GM19099 (cell line): ENCODE measurements around the gene ACSL3.

Experiments used
- POLR2A ChIP-seq: IDR thresholded peaks from 3 replicates; pipeline ENCODE4 v1.6.1; 2011; ENCODE audit warnings: low read depth; ENCODE audit not compliant: insufficient read length; ENCODE audit errors: extremely low read depth

ACSL3 gene

DNA sequence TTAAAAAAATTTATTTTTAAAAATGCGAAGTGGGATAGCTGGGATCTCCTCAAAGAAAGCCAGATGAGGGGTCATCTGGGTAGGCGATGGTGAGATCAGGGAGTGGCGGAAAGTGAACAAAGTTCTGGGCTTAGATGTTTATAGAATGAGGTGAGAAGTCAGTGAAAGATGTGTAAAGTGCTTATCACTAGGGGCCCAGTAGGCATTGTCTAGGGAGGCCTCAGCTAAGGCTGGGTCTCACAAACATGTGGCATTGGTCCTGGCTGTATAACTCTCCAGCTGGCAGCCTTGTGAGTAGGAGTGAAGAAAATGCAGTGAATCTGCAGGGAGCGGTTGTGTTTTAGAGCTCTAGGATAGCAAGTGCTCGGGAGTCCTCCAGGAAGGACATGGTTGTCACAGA is 10.5 kb downstream of the ACSL3 start:
- no peak for TF ChIP-seq POLR2A

DNA sequence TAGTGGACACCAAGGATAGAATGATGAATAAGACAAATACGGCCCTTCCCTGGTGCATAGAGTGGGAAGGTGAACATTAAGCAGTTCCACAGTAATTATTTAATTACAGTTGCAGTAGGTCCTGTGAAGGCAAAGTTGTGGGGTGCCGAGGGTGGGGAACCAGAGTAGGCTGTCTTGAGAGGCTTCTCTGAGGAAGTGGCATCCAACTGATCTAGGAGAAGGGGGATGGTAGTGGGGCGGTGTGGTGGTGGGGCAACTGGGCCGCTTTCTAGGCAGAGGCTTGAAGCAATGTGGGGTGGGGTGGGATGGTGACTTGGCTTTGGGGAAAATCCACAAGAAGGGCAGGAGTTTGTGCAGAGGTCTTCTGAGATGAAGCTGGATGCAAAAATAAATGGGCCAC is 11.7 kb downstream of the ACSL3 start:
- TF ChIP-seq POLR2A, result no peak

DNA sequence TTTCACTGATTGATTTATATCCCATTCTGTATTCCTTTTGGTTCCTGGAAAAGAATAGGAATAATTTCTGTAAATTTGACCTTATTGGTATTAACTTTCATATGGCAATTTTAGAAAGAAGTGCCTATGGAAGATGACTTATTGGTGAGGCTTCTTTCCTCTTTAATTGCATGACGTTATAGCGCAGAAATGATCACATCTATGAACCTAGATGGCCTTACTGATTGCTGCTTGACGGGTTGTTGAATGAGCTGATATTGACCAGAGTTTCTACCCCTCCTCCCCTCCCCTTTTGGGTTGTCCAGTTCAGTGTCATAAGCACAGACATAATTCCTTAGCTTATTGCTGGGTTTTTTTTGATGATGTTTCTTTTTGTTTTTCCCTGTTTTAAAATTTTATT is 14.6 kb downstream of the ACSL3 start:
- no peak for TF ChIP-seq POLR2A

DNA sequence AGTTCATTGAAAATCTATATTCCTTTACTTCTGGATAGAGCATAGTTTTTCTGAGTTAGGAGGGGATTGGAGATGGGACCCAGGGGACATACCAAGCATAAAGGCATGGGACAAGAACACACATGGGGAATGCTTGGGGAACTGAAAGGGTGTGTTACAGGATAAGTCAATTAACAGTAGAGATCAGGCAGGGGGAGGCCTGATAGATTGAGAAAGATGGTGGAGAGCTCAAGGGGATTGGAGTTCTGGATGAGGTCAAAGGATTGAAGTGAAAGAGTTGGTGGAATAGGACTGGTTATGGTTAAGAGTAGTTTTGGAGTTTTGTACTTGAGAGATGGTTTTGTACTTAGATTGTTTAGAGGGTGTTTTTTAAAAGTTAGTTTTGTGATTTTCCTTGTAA is 16.1 kb downstream of the ACSL3 start:
- TF ChIP-seq POLR2A, result no peak

DNA sequence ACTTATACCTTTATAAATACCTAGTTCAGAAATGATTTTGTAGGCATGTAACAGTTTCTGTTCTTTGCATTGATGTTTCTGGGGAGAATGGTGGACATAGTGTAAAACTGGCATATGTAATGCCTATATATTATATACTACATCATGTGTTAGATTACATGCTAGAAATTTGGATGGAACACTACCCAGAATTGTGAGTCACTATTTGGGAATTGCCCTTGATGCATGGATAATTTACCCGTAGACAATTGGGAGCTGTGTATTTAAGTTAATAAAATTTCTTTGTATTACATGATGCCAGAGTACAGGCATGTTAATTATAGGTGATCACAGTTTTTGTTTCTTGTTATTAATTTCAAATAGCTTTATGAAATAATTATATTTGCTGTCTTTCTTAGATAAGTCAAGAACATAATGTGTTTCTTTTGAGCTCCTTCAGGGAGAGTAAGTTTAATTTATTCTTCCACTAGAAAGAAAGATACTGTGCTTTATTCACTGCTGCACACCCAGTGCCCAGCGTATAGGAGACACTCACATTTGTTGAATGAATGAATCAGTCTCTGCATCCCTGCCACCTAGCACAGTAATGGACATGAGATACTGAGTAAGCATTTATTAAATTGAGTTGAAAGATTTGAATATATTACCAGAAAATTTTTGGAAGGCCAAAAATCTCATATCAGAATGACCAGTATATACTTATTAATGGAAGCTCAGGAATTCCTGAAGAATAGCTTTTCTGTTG is 16.9 kb downstream of the ACSL3 start:
- TF ChIP-seq POLR2A, result no peak

DNA sequence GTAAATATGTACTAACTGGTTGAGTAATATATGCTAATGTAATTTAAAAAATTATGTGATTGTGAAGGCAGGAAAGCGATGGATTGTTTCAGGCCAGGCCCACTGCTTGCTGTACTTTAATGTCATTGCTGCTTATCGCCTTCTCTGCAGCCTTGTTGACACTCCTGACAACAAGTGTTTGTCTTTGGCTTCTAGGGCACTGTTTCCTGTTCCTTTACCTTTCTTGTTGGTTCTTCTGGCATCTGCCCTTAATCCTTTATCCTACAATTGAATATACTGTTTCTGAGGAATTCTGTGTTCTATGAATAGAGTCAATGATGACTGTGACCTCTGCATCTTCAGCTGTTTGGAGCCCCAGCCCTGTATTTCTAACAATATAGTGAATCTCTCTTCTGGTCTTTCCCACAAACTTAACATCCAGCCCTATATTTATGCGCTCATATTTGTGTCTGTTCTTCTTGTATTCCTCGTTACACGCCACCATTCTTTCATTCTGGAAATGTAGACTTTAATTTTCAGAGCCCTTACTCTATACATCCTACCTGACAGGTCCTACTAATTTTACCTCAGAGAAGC is 17.6 kb downstream of the ACSL3 start:
- TF ChIP-seq POLR2A, result no peak

DNA sequence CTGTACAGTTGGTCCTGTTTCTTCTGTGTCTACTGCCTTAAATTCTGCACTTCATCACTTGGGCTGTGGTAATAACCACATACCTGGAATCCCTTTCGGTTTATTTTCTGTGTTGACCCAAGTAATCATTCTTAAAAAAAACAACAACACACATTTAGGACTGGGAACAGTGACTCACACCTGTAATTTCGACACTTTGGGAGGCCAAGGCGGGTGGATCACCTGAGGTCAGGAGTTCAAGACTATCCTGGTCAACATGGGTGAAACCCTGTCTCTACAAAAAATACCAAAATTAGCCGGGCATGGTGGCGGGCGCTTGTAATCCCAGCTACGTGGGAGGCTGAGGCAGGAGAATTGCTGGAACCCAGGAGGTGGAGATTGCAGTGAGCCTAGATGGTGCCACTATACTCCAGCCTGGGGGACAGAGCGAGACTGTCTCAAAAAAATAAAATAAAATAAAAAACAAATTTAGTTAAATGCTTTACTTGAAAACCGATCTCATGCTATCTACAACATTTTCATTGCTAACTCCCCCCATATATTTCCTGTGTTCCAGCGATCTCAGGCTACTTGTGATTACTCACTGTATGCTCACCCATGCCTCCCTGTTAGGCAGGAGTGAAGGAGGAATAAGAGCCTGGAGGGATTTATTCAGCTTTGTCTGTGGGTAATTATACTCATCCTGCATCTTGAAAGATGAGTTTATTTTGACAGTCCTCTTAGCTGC is 18.2 kb downstream of the ACSL3 start:
- no peak for TF ChIP-seq POLR2A

DNA sequence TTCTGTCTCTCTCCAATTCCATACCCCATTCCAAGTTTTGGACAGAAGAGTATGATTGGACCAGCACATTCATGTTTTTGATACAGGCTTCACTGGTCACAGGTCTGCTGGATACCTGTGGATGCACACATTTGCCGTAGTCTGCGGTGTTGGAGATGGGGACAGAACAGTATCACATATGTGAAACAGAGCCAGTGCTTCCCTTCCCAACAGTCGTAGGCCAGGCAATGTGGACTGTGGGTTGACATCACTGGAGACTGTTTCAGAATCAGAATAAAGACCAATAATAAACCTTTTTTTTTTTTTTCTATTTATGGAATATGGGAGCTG is 18.7 kb downstream of the ACSL3 start:
- TF ChIP-seq POLR2A, result no peak

DNA sequence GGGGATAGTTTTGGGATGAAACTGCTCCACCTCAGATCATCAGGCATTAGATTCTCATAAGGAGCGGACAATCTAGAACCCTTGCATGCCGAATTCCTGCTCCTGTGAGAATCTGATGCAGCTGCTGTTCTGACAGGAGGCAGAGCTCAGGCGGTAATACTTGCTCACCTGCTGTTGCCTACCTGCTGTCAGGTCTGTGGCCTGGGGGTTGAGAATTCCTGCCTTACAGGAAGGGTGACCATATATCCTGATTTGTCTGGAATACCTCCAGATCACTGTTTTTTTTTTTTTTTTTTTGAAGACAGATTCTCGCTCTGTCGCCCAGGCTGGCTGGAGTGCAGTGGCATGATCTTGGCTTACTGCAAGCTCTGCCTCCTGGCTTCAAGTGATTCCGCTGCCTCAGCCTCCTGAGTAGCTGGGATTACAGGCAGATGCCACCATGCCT is 21.7 kb downstream of the ACSL3 start:
- TF ChIP-seq POLR2A, result no peak

DNA sequence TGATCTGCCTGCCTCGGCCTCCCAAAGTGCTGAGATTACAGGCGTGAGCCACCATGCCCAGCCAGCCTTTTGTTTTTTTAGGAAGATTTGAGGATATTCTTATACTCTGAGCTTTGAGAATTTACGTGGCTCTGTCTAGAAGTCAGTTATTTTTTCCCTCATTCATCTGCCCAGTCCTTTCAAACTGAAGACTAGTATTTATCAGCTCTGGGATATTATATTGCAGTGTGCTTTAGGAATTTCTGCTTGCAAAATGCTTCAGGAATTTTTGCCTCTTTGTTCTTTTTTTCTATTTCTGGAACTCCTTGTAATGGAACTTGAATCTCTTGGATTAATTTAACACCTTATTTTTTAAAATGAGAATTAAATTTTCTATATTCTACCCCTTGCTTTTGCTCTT is 22.6 kb downstream of the ACSL3 start:
- no peak for TF ChIP-seq POLR2A

DNA sequence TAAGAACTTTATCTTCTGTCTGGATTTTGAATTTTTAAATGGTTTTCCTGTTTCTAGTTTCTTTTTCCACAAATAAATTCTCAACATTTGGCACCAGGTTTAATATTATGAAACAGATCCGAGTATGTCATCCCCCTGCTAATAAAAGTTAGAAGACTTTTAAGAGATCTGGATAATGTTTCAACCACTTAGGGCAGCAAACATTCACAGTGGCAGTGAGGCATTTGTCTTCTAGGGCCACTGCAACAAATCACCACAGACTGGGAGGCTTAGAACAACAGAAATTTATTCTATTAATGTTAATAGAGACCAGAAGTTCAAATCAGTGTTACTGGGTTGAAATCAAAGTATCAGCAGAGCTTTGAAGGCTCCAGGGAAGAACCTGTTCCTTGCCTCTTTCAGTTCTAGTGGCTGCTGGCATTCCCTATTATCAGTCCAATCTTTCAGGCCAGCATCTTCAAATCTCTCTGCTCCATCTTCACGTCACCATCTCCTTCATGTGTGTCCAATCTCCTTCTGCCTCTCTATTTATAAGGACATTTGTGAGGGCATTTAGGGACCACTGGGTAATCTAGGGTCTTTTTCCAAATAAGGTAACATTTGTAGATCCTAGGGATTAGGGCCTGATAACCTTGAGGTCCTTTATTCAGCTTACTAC is 23.4 kb downstream of the ACSL3 start:
- TF ChIP-seq POLR2A, result no peak

DNA sequence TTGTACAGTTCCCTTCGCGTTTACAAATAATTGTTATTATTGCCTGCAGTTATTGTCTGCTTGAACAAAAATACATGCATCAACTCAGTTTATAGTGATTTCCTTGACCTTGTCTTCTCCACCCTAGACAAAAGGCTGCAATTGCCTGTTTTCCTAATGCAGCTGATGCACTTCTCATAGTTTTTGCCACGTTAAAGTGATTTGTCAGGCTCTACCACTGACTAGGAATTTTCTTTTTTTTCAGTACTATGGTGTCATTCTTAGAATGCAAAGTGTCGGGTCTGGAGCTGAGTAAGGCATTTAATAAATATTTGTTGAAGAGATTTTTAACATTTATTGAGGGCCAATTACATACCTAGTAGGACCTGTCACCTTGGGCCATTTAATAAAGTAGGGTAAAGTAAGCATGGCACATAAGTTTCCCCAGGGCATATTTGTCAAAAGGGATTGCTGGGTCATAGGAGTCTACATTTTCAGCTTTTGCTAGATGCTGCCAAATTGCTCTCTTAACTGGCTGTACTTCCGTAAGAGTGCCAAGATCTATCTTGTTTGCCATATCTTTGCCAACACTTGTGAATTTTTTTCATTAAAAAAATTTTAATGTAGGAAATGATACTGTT is 24.1 kb downstream of the ACSL3 start:
- no peak for TF ChIP-seq POLR2A

DNA sequence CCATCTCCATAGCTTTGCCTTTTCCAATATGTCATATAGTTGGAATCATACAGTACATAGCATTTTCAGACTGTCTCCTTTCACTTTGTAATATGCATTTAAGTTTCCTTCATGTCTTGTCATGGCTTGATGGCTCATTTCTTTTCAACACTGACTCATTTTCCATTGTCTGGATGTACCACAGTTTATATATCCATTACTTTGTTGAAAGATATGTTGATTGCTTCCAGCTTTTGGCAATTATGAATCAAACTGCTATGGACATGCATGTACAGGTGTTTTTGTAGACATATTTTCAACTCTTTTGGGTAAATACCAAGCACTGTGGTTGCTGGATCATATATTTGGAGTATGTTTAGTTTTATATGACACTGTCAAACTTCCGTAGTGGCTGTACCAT is 26.3 kb downstream of the ACSL3 start:
- no peak for TF ChIP-seq POLR2A

DNA sequence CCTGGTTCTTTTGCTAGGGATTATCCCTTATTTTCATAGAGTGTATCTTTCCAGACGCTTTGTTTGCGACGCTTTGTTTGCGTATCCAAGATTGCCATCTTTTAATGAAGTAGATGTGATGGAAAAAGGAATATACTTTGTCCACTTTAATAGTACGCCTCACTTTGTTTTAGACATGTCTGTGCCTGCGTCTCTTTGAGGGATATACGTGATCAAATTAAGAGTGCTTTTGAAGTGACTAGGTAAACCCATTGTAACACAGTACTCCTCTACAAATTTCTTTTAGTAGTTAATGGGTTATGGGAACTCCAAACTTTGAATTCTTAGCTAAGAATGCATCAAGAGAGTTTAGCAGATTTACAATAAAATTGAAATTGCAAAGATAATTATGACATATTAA is 27.9 kb downstream of the ACSL3 start:
- TF ChIP-seq POLR2A, result no peak

DNA sequence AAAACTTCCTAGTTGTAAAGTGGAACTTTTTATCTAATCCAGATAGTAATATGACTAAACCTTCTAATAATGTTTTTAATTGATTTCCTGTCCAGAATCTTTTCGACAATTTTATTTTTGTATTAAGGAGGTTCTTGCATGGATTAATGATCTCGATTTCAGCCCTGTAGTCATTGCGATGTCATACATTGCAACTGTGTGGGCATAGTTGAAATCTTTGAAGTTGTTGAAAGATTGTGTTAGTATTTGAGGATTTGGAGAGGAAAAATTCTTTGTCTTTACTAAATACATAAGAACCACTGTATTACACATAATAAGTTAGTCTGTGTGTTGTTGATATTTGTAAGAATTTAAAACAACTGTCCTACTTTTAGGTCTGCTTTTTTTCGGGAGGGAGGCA is 31.1 kb downstream of the ACSL3 start:
- TF ChIP-seq POLR2A, result no peak

DNA sequence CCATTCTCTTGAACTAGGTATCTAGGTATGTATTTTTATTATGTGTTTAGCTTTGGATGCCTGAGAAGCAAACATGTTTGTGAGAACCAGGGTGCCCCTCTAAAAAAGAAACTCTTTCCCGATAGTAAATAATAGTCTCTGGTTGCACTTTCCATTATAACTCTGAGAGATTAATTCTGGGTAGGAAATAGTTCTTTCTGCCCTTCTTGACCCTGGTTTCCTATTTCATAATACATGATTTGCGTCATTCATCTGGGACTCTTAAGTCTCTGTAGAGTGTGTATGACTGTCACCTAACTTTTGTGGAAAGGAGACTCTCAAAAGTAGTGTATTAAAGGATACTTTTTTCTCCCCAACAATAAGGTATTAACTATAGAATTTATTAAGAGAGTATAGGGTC is 31.5 kb downstream of the ACSL3 start:
- TF ChIP-seq POLR2A, result no peak

DNA sequence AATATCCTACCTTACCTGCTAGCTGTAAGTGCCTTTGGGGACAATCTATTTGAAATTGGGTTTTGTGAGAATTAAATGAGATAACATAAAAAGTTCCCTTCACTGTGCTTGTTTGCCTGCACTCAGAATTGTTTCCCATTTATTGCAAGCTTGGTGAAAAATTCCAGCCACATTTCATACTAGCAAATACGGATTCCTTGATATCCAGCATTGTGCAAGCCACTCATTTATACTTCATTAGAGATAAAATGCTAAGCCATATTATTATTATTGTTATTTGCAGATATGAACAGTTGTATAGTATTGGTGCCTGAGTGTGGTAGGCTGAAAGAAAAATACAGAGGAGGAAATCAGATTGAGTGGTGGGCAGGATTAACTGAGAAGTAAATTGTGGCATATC is 31.9 kb downstream of the ACSL3 start:
- no peak for TF ChIP-seq POLR2A
